NB4 (cell line): ENCODE data around the gene CDCA5.

Source experiments
- DNase-seq: peaks from one replicate; pipeline ENCODE4 v3.0.0; 2010; ENCODE audit warnings: low read depth
- H3K4me3 ChIP-seq: one replicate; pipeline ENCODE4 v1.5.1; 2011; ENCODE audit warnings: mild to moderate bottlenecking, low read depth, low read length, moderate library complexity
- MYC ChIP-seq: IDR thresholded peaks from 2 replicates; pipeline ENCODE4 v1.6.1; 2011; ENCODE audit warnings: low read depth, low read length
- POLR2A ChIP-seq: IDR thresholded peaks from 2 replicates; pipeline ENCODE4 v1.6.1; 2011; ENCODE audit warnings: mild to moderate bottlenecking; ENCODE audit not compliant: insufficient read length; ENCODE audit errors: extremely low read depth
- TF ChIP-seq, protein P1 (sequence below): IDR thresholded peaks from 2 replicates; pipeline ENCODE4 v1.6.1; 2011; ENCODE audit warnings: low read depth, low read length
- TF ChIP-seq, protein P2 (sequence below): IDR thresholded peaks from one replicate; pipeline ENCODE4 v1.5.1; 2012; ENCODE audit warnings: low read depth, low read length

CDCA5 gene

DNA sequence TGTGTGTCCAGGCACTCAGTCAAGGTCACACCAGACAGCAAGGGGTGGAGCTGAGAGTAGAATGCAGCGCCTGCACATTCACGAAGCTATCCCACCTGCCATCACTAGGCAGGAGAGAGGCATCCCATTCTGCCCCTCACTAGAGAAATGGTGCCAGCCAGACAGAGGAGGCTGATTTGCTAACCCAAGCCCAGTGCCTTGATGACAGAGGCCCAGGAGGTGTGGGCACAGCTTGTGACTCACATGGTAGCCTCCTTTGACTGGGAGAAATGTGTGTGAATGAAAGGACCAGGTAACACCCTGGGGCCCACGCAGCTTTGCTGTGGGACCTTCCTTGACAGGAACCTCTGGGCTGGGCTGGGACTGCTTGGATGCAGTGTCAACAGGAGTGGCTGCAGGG is 20.3 kb downstream of the CDCA5 start:
- no peak for DNase-seq
- H3K4me3 ChIP-seq: no peak overlapping the region
- TF ChIP-seq POLR2A (no peak), MYC (no peak)
- TF ChIP-seq, protein P1, sequence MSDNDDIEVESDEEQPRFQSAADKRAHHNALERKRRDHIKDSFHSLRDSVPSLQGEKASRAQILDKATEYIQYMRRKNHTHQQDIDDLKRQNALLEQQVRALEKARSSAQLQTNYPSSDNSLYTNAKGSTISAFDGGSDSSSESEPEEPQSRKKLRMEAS: no peak
- TF ChIP-seq, protein P2, sequence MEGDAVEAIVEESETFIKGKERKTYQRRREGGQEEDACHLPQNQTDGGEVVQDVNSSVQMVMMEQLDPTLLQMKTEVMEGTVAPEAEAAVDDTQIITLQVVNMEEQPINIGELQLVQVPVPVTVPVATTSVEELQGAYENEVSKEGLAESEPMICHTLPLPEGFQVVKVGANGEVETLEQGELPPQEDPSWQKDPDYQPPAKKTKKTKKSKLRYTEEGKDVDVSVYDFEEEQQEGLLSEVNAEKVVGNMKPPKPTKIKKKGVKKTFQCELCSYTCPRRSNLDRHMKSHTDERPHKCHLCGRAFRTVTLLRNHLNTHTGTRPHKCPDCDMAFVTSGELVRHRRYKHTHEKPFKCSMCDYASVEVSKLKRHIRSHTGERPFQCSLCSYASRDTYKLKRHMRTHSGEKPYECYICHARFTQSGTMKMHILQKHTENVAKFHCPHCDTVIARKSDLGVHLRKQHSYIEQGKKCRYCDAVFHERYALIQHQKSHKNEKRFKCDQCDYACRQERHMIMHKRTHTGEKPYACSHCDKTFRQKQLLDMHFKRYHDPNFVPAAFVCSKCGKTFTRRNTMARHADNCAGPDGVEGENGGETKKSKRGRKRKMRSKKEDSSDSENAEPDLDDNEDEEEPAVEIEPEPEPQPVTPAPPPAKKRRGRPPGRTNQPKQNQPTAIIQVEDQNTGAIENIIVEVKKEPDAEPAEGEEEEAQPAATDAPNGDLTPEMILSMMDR: no peak

DNA sequence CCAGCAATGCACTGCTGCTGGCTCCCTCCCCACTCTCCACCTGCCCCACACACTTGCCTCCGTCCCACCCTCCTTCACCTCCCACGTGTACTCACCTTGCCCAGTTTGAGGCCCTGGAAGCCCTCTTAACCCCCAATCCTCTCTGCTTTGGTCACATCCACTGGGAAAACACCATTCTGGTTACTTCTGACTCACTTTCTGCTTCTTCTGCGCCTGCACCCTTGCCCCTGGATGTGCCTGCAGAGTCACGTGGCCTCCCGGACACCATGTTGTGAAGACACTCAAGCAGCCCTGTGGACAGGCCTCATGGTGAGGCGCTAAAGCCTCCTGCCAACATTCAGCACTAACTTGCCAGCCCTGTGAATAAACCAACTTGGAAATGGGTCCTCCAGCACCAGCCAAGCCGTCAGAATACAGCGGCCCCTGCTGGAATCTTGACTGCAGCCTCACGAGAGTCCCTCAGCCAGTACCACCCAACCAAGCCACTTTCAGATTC is 22.9 kb downstream of the CDCA5 start:
- no peak overlapping the region for H3K4me3 ChIP-seq
- peak; percentile 46 for DNase-seq
- TF ChIP-seq MYC (no peak), POLR2A (no peak)
- TF ChIP-seq, protein P1: no peak
- TF ChIP-seq, protein P2: no peak

DNA sequence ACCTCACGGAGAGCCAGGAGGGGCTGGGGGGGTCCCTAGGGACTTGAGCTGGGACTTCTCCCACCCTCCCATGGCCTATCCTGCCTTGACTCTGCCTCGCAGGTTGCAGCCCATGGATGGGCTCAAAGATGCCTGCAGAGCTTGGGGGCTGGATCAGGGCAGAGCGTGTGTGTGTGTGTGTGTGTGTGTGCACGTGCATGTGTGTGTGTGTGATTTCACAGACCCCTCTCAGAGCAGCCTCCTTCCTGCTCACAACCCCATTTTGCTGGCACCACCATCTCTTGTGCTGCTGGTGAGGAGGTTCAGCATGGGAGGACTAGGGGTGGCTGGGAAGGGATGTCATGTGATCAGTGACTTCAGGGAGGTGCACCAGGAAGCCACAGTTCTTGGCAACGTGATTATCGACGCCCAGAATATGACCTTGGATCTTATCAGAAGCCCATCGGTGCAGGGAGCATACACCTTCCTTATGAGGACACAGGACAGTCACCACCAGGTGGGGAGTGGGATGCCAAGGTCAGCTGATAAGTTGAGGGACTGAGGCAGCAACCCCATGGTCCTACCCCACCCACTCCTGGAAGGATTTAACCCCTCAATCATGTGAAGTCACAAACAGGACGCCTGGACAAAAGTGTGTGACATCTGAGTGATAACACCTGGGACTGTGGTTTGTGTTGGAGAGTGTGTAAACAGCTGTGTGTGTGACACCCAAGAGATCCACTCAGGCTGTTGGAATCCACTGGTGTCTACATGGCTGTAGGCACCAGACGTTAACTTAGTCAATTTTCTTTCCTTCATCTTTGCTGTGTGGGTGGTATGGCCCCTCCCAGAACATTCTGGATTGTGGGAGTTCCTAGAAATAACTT is 23.6 kb downstream of the CDCA5 start:
- TF ChIP-seq POLR2A (no peak), MYC (no peak)
- TF ChIP-seq, protein P1: no peak
- TF ChIP-seq, protein P2: no peak
- no peak overlapping the region for H3K4me3 ChIP-seq
- no peak for DNase-seq

DNA sequence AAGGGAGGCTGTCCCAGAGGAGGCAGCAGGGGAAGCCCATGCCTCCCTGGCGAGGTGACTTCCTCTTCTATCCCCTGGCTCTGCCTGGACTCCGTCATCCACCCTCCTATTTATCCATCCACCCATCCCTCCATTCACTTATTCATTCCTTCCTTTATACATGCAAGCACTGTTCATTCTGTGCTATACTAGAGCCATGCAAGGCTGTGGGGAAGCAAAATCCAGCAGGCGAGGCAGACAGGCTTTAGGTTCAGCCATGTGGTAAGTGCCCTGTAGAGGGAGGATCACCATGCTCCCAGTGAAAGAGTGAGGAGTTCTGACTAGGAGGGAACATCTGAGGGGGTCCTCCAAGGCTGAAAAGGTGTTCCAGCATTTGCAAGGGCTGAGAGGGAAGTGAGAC is 24.3 kb downstream of the CDCA5 start:
- no peak for DNase-seq
- H3K4me3 ChIP-seq: no peak overlapping the region
- TF ChIP-seq, protein P2: no peak
- TF ChIP-seq MYC: no peak
- TF ChIP-seq, protein P1: no peak
- no peak for TF ChIP-seq POLR2A

DNA sequence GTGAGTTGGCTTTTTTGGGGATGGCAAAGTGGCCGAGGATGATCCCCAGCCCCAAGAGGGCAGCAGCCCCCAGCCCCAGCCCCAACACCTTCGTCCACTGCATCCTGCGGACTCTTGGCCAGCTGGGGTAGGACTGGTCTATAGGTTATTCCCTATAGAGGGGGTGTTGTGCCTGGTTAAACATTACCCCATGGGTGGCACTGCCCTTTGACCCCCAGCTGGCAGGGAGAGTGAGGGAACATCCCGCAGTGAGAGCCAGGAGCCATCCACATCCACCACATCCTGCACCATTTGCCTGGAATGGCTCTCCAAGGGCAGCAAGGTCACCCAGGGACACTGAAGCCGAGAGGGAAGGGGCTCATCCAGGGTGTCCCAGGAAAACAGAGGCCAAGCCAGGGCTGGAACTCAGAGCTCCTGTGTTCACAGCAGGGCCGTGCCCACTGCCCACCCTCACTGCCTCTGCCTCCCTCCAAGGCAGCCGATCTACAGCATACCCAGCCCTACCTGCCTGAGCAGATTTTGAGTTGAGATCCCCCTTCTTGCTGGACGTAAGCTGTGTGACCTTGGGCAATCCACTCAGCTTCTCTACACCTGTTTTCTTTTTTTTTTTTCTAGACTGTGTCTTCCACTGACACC is 25.3 kb downstream of the CDCA5 start, which contains the start of gene NAALADL1:
TSS of gene NAALADL1 (minus strand) at position 135 of the 636 bp plus-strand sequence. CDS start at position 103, 32 bp downstream.
- no peak within 1 kb of the TSS for H3K4me3 ChIP-seq
- DNase-seq: no peak
- TF ChIP-seq POLR2A (no peak), MYC (no peak)
- TF ChIP-seq, protein P2: no peak
- TF ChIP-seq, protein P1: no peak
